ENCODE results near the gene LGR6.

The LGR6 gene

GRCh38 chr1:202201971-202202370 lies 8.4 kb downstream of the LGR6 start:
- no peak for ATAC-seq

GRCh38 chr1:202202500-202203168 lies 9.0 kb downstream of the LGR6 start:
- no peak for ATAC-seq
- TF ChIP-seq GLIS3 (CRISPR knock-in tag; IDR thresholded peaks at IDR 0.05) (no peak), ISL1 (CRISPR knock-in tag; IDR thresholded peaks at IDR 0.05) (no peak), PPARA (CRISPR knock-in tag; IDR thresholded peaks at IDR 0.05; ENCODE audit: borderline replicate concordance) (no peak), TSHZ2 (CRISPR knock-in tag; IDR thresholded peaks at IDR 0.05) (no peak), CSDC2 (CRISPR knock-in tag; IDR thresholded peaks at IDR 0.05) (no peak), SNAI2 (CRISPR knock-in tag; IDR thresholded peaks at IDR 0.05) (no peak), POU6F1 (CRISPR knock-in tag; IDR thresholded peaks at IDR 0.05; ENCODE audit: borderline replicate concordance, low read depth) (no peak), BACH2 (CRISPR knock-in tag; IDR thresholded peaks at IDR 0.05; ENCODE audit: borderline replicate concordance) (no peak), ZFP3 (CRISPR knock-in tag; IDR thresholded peaks at IDR 0.05) (no peak), ZFP30 (CRISPR knock-in tag; IDR thresholded peaks at IDR 0.05) (no peak), TOX (CRISPR knock-in tag; IDR thresholded peaks at IDR 0.05; ENCODE audit: borderline replicate concordance) (no peak)

More at GRCh38 chr1:202201971-202202370, 8.4 kb downstream of the LGR6 start:
- TF ChIP-seq TCF4 (CRISPR knock-in tag; IDR thresholded peaks at IDR 0.05; ENCODE audit: borderline replicate concordance), result no peak
- TF ChIP-seq ZNF70 (CRISPR knock-in tag; IDR thresholded peaks at IDR 0.05), result no peak
- TF ChIP-seq OSR1 (CRISPR knock-in tag; IDR thresholded peaks at IDR 0.05), result no peak
- no peak for TF ChIP-seq RARB (CRISPR knock-in tag; IDR thresholded peaks at IDR 0.05)
- TF ChIP-seq TOX (CRISPR knock-in tag; IDR thresholded peaks at IDR 0.05; ENCODE audit: borderline replicate concordance), result no peak
- no peak for TF ChIP-seq ARNTL (CRISPR knock-in tag; IDR thresholded peaks at IDR 0.05; ENCODE audit: borderline replicate concordance, low read depth)
- TF ChIP-seq CSDC2 (CRISPR knock-in tag; IDR thresholded peaks at IDR 0.05), result no peak
- no peak for TF ChIP-seq ESRRG (CRISPR knock-in tag; IDR thresholded peaks at IDR 0.05)
- TF ChIP-seq ISL1 (CRISPR knock-in tag; IDR thresholded peaks at IDR 0.05), result no peak
- no peak for TF ChIP-seq ZFP30 (CRISPR knock-in tag; IDR thresholded peaks at IDR 0.05)
- TF ChIP-seq ZC3H10 (CRISPR knock-in tag; IDR thresholded peaks at IDR 0.05), result no peak
- no peak for TF ChIP-seq ZNF565 (CRISPR knock-in tag; conservative IDR thresholded peaks at IDR 0.05; ENCODE audit: low read depth)
- no peak for TF ChIP-seq POU6F1 (CRISPR knock-in tag; IDR thresholded peaks at IDR 0.05; ENCODE audit: borderline replicate concordance, low read depth)
- TF ChIP-seq PATZ1 (CRISPR knock-in tag; IDR thresholded peaks at IDR 0.05; ENCODE audit: borderline replicate concordance), result no peak
- TF ChIP-seq CREB5 (CRISPR knock-in tag; IDR thresholded peaks at IDR 0.05; ENCODE audit: low read depth), result no peak
- no peak for TF ChIP-seq SNAI2 (CRISPR knock-in tag; IDR thresholded peaks at IDR 0.05)
- no peak for TF ChIP-seq ZNF8 (CRISPR knock-in tag; IDR thresholded peaks at IDR 0.05)
- no peak for TF ChIP-seq PPARA (CRISPR knock-in tag; IDR thresholded peaks at IDR 0.05; ENCODE audit: borderline replicate concordance)
- no peak for TF ChIP-seq CSRNP3 (CRISPR knock-in tag; IDR thresholded peaks at IDR 0.05)
- no peak for TF ChIP-seq GLIS3 (CRISPR knock-in tag; IDR thresholded peaks at IDR 0.05)
